ENCODE data around the gene DLG2.

Gene DLG2

DNA sequence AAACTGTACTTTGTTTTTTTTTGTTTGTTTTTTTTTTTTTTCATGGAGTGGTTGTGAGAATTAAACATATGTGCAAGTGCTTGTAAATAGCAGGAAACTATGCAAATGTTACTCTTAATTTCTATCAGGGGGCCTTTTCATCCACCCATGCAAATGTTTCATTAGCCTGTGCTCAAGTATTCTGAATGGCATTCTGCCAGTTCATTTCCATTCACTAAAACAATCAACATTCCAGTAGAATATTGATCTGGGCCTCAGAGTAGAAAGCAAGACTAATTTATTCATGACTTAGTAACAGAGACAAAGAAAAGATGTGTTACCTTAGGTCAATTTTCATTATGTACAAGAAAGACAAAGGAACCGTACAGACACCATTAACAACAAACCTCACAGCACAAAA is 971.4 kb downstream of the DLG2 start:
- no peak for DNase-seq (ENCODE audit: low spot score)

- no peak for DNase-seq (ENCODE audit: low spot score)
These were observed 978.7 kb downstream of the DLG2 start for GRCh38 chr11:84648471-84648870.

GRCh38 chr11:84645988-84646694 is 981.0 kb downstream of the DLG2 start:
- no peak for DNase-seq (ENCODE audit: low spot score)

DNA sequence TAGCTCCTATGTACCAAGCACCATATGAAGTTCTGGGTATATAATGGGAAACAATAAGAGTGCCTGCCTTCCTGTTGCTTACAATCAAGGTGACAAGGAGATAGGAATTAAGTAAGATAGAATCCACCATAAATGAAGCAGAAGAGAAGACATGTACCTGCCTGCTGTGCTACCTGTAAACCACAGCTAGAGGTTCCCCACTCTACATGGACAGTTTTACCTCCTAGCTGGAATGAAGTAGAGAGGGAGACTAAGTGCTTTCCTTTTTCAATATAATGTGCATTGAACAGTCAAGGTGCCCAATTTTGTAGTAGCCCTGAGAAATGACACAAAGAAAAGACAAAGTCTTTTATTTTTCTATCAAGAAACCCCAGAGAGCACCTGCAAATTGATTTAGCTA is 984.6 kb downstream of the DLG2 start:
- DNase-seq (ENCODE audit: low spot score) = no peak

GRCh38 chr11:84634309-84634708 is 992.8 kb downstream of the DLG2 start:
- no peak for DNase-seq (ENCODE audit: low spot score)

- no peak for DNase-seq (ENCODE audit: low spot score)
These were observed 998.1 kb downstream of the DLG2 start for GRCh38 chr11:84628871-84629620.

DNA sequence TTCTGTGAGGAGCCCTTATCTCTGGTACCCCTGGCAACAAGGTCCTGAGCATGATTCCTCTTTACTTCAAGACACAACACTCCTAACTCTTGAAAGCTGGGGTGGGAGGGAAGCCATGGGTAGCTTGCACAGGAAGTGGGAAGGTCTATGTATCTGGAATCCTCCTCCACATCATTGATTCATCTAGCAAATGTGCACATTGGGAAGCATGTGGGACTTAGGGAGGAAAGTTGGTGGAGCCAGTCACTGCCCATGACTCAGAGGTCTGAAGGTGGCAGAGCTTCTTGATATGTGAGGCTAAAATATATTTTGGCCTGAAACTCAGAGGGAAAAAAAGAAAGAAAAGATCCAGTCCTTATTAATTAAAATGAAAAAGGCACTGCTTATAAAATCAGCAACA is 1000.9 kb downstream of the DLG2 start:
- no peak for DNase-seq (ENCODE audit: low spot score)

DNA sequence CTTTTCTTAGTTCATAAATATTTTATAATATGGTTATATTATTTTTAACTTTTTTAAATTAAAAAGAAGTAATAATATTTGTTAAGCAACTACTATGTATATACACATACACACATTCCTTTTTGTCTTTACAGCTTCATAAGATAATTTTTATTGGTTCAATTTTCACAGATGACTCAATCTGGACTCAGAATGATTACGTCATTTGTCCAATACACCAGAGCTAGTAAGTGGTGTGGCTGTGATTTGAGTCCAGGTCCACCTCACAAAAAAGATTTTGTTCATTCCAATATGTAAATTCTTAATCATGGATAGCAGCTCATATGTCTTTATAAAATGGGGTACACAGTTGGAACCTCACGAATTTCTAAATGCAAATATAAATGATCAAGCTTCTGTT is 1014.5 kb downstream of the DLG2 start:
- no peak for DNase-seq (ENCODE audit: low spot score)

GRCh38 chr11:84608837-84609196 is 1018.3 kb downstream of the DLG2 start:
- DNase-seq (ENCODE audit: low spot score) = no peak

DNA sequence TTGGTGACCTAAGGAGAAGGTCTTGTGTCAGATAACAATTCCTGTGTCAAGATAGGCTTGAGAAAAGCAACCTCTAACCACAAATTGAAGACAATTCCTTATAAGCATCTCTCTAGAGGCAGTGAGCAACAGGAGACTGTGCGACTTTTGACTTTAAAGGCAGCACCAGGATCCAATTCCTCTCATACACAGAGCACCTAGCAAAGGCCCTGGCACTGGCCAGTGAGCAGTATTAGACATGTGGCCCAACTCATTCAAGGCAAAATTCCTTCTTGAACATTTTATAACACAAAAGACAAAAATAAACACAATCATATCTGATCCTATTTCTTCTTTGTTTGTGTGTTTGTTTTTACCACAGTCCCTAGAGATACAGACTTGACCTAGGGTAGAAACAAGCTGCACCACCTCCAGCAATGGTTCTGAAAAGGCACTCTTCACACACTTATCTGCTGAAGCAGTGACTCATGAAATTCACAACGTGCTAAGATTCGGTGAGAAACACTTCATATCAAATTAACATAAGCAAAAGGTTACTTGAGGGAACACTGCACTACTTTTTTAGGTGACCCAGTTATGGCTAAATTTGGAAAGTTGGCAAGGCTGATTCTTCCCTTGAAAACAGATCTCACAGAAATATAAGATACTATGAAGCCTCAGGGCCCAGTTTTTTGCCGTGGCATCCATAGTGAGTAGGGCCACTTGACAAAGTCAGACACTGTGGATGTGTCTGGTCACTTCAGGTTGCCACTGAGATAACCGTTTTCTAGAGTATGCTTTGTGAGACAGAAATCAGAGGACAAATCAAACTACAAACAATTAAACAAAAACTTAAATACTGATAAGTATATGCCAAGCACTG is 1018.9 kb downstream of the DLG2 start:
- DNase-seq (ENCODE audit: low spot score) = no peak

GRCh38 chr11:84594602-84595001 is 1032.5 kb downstream of the DLG2 start:
- DNase-seq (ENCODE audit: low spot score) = no peak

DNA sequence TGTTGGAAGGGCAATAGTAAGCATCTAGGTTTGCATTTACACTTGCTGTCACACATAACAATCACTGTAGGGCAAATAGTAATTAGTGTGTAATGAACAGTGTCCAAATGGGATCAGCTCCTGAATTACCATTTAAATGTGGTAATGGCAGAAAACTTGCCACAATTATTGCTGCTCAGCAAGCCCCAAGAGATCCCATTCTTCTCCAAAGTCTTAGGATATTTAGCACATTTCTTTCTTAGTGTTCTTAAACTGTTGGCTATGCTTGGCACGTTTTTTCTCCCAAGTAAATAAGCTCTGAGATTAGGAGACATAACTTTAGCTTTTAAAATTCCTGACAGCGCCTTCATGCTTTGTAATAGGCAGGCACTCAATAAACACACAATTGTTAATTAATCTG is 1037.0 kb downstream of the DLG2 start:
- DNase-seq (ENCODE audit: low spot score) = no peak

- no peak for DNase-seq (ENCODE audit: low spot score)
These were observed 1038.9 kb downstream of the DLG2 start for GRCh38 chr11:84588131-84588829.

- DNase-seq (ENCODE audit: low spot score) = no peak
These were observed 1044.0 kb downstream of the DLG2 start for GRCh38 chr11:84583106-84583505.

DNA sequence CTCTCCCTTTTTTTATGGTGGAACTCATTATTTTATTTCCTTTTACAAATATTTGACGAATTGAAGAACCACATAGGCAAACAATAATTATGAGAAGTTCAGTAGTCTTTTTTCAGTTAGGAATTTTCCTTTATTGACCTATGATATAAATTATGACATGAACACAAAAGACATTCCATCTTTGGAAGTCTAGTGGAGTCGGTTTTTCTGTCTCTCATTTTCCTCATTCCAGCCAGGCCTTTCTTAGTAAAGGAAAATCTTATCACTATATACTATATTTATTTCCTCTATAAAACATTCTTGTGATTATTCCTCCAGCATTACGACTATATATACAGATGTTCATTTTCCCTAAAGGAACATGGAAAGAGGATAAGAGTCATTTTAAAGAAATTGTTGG is 1046.1 kb downstream of the DLG2 start:
- DNase-seq (ENCODE audit: low spot score) = no peak

GRCh38 chr11:84580428-84580827 is 1046.7 kb downstream of the DLG2 start:
- DNase-seq (ENCODE audit: low spot score) = no peak

DNA sequence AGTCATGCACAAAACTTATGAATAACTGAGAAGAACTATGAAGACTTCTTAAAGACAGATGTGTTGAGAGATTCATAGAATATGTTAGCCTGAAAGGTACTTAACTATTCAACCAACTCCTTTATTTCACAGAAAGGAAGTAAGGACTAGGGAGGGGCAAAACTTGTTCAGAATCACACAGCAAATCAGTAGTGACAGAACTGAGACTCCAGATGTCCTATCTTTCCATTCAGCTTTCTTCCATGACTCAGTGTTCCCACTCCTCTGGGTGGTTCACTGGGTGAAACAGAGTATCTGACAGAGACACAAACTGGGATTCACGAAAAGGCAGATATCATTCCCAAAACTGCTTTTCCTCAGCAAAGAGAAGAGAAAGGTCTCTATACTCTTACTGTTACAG is 1053.3 kb downstream of the DLG2 start:
- no peak for DNase-seq (ENCODE audit: low spot score)

- no peak for DNase-seq (ENCODE audit: low spot score)
These were observed 1060.5 kb downstream of the DLG2 start for GRCh38 chr11:84566671-84567070.

GRCh38 chr11:84564867-84565184 is 1062.3 kb downstream of the DLG2 start:
- DNase-seq (ENCODE audit: low spot score) = no peak

- DNase-seq (ENCODE audit: low spot score) = no peak
These were observed 1062.8 kb downstream of the DLG2 start for GRCh38 chr11:84564180-84564866.

- DNase-seq (ENCODE audit: low spot score) = no peak
These were observed 1063.8 kb downstream of the DLG2 start for GRCh38 chr11:84563356-84563755.

- no peak for DNase-seq (ENCODE audit: low spot score)
These were observed 1066.9 kb downstream of the DLG2 start for GRCh38 chr11:84560206-84560605.
